Testis (tissue), 2 donors: ENCODE data around the gene GRIN1.

Experiments used
- POLR2A ChIP-seq: fragments of 450-650 bp; IDR thresholded peaks from one replicate; pipeline ENCODE4 v1.6.1; 2017; ENCODE audit warnings: antibody characterized with exemption, mild to moderate bottlenecking, moderate library complexity
- TF ChIP-seq, protein P1 (sequence below), 3 experiments: fragments of 450-650 bp in 2 of 3; fragments of 200-600 bp in 1 of 3; sonication (generic) in 1 of 3; IDR thresholded peaks; one replicate each; pipeline ENCODE4 v1.5.1; 2016 to 2019; ENCODE audit warnings: antibody characterized with exemption in 3 of 3, mild to moderate bottlenecking in 2 of 3, moderate library complexity in 1 of 3

DNA sequence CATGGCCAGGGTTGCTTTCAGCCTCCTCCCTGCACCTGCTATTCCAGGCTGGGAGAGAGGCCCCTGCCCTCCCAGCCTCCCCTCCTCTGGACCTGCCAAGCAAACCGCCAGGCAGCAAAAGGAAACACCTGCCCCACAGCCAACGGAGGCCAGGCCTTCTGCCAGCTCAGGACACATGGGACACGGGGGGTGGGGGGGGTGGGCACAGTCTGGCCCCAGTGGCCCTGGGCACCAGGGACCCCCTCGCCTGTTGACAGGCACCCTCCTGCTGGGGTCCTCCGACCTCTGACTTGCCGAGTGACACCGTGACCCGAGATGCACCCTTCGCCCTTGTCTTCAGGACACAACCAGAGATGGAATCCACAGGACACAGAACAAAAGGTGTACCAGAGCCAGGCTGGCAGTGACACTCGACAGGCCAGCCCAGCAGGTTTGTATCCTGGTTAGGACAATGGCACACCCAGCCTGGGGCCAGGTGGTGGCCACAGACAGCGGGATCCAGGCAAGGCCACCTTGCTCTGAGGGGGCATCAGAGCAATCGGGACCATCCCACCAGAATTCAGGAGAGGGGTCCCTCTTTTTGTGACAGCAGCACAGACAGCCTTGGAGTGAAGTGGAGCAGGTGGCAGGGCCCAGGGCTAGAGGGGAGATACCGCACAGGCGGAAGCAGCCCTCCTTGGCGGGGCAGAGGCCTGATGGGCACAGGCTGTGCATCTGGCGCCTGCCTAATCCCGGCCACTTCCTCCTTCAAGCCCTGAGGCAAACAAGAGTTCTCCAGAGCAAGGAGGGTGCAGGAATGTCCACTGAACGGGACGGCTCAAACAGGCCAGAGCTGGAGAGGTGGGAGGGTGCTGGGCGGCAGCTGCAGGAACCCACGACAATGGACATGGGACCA, 34.2 kb downstream of the GRIN1 start:
- TF ChIP-seq, protein P1, sequence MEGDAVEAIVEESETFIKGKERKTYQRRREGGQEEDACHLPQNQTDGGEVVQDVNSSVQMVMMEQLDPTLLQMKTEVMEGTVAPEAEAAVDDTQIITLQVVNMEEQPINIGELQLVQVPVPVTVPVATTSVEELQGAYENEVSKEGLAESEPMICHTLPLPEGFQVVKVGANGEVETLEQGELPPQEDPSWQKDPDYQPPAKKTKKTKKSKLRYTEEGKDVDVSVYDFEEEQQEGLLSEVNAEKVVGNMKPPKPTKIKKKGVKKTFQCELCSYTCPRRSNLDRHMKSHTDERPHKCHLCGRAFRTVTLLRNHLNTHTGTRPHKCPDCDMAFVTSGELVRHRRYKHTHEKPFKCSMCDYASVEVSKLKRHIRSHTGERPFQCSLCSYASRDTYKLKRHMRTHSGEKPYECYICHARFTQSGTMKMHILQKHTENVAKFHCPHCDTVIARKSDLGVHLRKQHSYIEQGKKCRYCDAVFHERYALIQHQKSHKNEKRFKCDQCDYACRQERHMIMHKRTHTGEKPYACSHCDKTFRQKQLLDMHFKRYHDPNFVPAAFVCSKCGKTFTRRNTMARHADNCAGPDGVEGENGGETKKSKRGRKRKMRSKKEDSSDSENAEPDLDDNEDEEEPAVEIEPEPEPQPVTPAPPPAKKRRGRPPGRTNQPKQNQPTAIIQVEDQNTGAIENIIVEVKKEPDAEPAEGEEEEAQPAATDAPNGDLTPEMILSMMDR (IDR thresholded peaks at IDR 0.05): no peak
- no peak for TF ChIP-seq POLR2A
